ENCODE data around the gene ADAMTS18.

ADAMTS18 gene

DNA sequence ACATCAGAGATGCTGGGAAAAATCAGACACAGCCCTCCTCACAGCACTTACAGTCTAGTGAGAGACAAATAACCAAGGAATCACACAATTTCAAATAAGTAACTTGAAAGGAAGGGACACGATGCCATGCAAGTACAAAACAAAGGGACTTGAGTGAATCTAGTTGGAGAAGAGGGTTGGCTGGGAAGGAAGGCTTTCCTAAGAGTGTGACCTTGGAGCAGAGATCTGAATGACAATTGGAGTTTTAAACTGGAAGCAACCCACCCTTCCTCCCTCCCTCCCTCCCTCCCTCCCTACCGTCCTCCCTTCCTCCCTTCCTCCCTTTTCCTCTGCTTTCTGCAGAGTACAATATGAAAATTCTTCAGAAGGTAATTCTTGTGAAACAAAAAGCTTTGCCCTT lies 31.1 kb downstream of the ADAMTS18 start:
- H3K27me3 ChIP-seq (ENCODE audit: control insufficient read depth, insufficient read depth, low read length), result no peaks in the 10 kb centered on the region
- no peaks in the 10 kb centered on the region for H3K36me3 ChIP-seq (ENCODE audit: control insufficient read depth, insufficient read depth, low read length)
- no peak for TF ChIP-seq CTCF (IDR thresholded peaks at IDR 0.05)
- no peak overlapping the region for H3K4me3 ChIP-seq (ENCODE audit: low read depth, low read length)
- no peak overlapping the region for H3K27ac ChIP-seq
- H3K9me3 ChIP-seq (ENCODE audit: control insufficient read depth, low read length), result no peaks in the 10 kb centered on the region
- no peak overlapping the region for H2AFZ ChIP-seq
- H3K4me2 ChIP-seq (ENCODE audit: low read length), result peak overlapping the region; percentile 9
- no peaks in the 10 kb centered on the region for H3K4me1 ChIP-seq
- H3K9ac ChIP-seq, result no peak overlapping the region
- no peaks in the 10 kb centered on the region for H3K79me2 ChIP-seq

GRCh38 chr16:77402672-77403071 lies 32.2 kb downstream of the ADAMTS18 start:
- Histone ChIP-seq H3K79me2 (no peaks in the 10 kb centered on the region), H3K4me3 (ENCODE audit: low read depth, low read length) (no peak overlapping the region), H3K4me2 (ENCODE audit: low read length) (peak overlapping the region; percentile 57), H3K27ac (no peak overlapping the region), H3K36me3 (ENCODE audit: control insufficient read depth, insufficient read depth, low read length) (no peaks in the 10 kb centered on the region), H3K4me1 (no peaks in the 10 kb centered on the region), H3K27me3 (ENCODE audit: control insufficient read depth, insufficient read depth, low read length) (no peaks in the 10 kb centered on the region), H3K9ac (no peak overlapping the region), H3K9me3 (ENCODE audit: control insufficient read depth, low read length) (no peaks in the 10 kb centered on the region), H2AFZ (no peak overlapping the region)
- TF ChIP-seq CTCF (IDR thresholded peaks at IDR 0.05), result no peak

GRCh38 chr16:77402118-77402517 lies 32.7 kb downstream of the ADAMTS18 start:
- Histone ChIP-seq H3K9ac (no peak overlapping the region), H3K4me1 (no peaks in the 10 kb centered on the region), H3K27me3 (ENCODE audit: control insufficient read depth, insufficient read depth, low read length) (no peaks in the 10 kb centered on the region), H2AFZ (no peak overlapping the region), H3K4me2 (ENCODE audit: low read length) (peak overlapping the region; percentile 57), H3K36me3 (ENCODE audit: control insufficient read depth, insufficient read depth, low read length) (no peaks in the 10 kb centered on the region), H3K4me3 (ENCODE audit: low read depth, low read length) (no peak overlapping the region), H3K79me2 (no peaks in the 10 kb centered on the region), H3K9me3 (ENCODE audit: control insufficient read depth, low read length) (no peaks in the 10 kb centered on the region), H3K27ac (no peak overlapping the region)
- no peak for TF ChIP-seq CTCF (IDR thresholded peaks at IDR 0.05)

- H2AFZ ChIP-seq, result no peak overlapping the region
- H3K27ac ChIP-seq, result no peak overlapping the region
- H3K79me2 ChIP-seq, result no peaks in the 10 kb centered on the region
- H3K4me1 ChIP-seq, result no peaks in the 10 kb centered on the region
- no peak for TF ChIP-seq CTCF (IDR thresholded peaks at IDR 0.05)
- H3K4me2 ChIP-seq (ENCODE audit: low read length), result no peak overlapping the region
- no peaks in the 10 kb centered on the region for H3K27me3 ChIP-seq (ENCODE audit: control insufficient read depth, insufficient read depth, low read length)
- no peak overlapping the region for H3K9ac ChIP-seq
- H3K36me3 ChIP-seq (ENCODE audit: control insufficient read depth, insufficient read depth, low read length), result no peaks in the 10 kb centered on the region
- no peaks in the 10 kb centered on the region for H3K9me3 ChIP-seq (ENCODE audit: control insufficient read depth, low read length)
- no peak overlapping the region for H3K4me3 ChIP-seq (ENCODE audit: low read depth, low read length)
These were observed 35.3 kb downstream of the ADAMTS18 start for GRCh38 chr16:77399546-77399945.

GRCh38 chr16:77399066-77399465 lies 35.8 kb downstream of the ADAMTS18 start:
- H3K4me2 ChIP-seq (ENCODE audit: low read length), result no peak overlapping the region

More at GRCh38 chr16:77399066-77399465, 35.8 kb downstream of the ADAMTS18 start:
- no peak for TF ChIP-seq CTCF (IDR thresholded peaks at IDR 0.05)
- H3K9me3 ChIP-seq (ENCODE audit: control insufficient read depth, low read length), result no peaks in the 10 kb centered on the region
- H3K27ac ChIP-seq, result no peak overlapping the region
- no peaks in the 10 kb centered on the region for H3K27me3 ChIP-seq (ENCODE audit: control insufficient read depth, insufficient read depth, low read length)
- H3K4me3 ChIP-seq (ENCODE audit: low read depth, low read length), result no peak overlapping the region
- no peaks in the 10 kb centered on the region for H3K79me2 ChIP-seq
- no peak overlapping the region for H3K9ac ChIP-seq
- no peaks in the 10 kb centered on the region for H3K36me3 ChIP-seq (ENCODE audit: control insufficient read depth, insufficient read depth, low read length)
- no peaks in the 10 kb centered on the region for H3K4me1 ChIP-seq
- H2AFZ ChIP-seq, result no peak overlapping the region
